Hepatocyte (in vitro differentiated cells): Measurements from ENCODE around the gene NPBWR2. TPM values are rescaled to one million over a fixed set of nuclear protein-coding genes. Genes with fewer than 3 reads are reported as not detected.

Experiments used
- DNase-seq: peaks from one replicate; pipeline ENCODE4 v3.0.0-alpha.2; 2016; ENCODE audit warnings: low spot score
- H2AFZ ChIP-seq: fragments of 200-600 bp; sonication (generic); 2 replicates; pipeline ENCODE4 v1.6.0; 2016; ENCODE audit warnings: antibody characterized with exemption, mild to moderate bottlenecking
- H3K27ac ChIP-seq: fragments of 200-600 bp; sonication (generic); 2 replicates; pipeline ENCODE4 v1.5.1; 2016; ENCODE audit warnings: mild to moderate bottlenecking
- H3K27me3 ChIP-seq: fragments of 200-600 bp; sonication (generic); 2 replicates; pipeline ENCODE4 v1.6.1; 2016
- H3K36me3 ChIP-seq: fragments of 200-600 bp; sonication (generic); replicated peaks from 2 replicates; pipeline ENCODE4 v1.5.1; 2016; ENCODE audit warnings: low read depth; ENCODE audit not compliant: insufficient read depth
- H3K4me1 ChIP-seq: fragments of 200-600 bp; sonication (generic); 2 replicates; pipeline ENCODE4 v1.5.1; 2016; ENCODE audit warnings: mild to moderate bottlenecking, moderate library complexity; ENCODE audit not compliant: insufficient read depth
- H3K4me2 ChIP-seq: fragments of 200-600 bp; sonication (generic); 2 replicates; pipeline ENCODE4 v1.6.0; 2016
- H3K4me3 ChIP-seq: fragments of 200-600 bp; sonication (generic); 2 replicates; pipeline ENCODE4 v1.5.1; 2016; ENCODE audit warnings: mild to moderate bottlenecking
- H3K79me2 ChIP-seq: fragments of 200-600 bp; sonication (generic); 2 replicates; pipeline ENCODE4 v1.6.0; 2017; ENCODE audit warnings: mild to moderate bottlenecking
- H3K9me2 ChIP-seq: fragments of 200-600 bp; sonication (generic); replicated peaks from 2 replicates; pipeline ENCODE4 v1.6.0; 2017; ENCODE audit warnings: mild to moderate bottlenecking; ENCODE audit not compliant: insufficient read depth
- H3K9me3 ChIP-seq: fragments of 200-600 bp; sonication (generic); 2 replicates; pipeline ENCODE4 v1.5.1; 2016; ENCODE audit warnings: low read depth, mild to moderate bottlenecking
- H4K20me1 ChIP-seq: fragments of 200-600 bp; sonication (generic); 2 replicates; pipeline ENCODE4 v1.6.0; 2016; ENCODE audit warnings: mild to moderate bottlenecking; ENCODE audit not compliant: insufficient read depth, poor library complexity, severe bottlenecking
- EZH2 ChIP-seq: fragments of 200-600 bp; sonication (generic); IDR thresholded peaks from 2 replicates; pipeline ENCODE4 v1.6.1; 2016; ENCODE audit warnings: antibody characterized with exemption, mild to moderate bottlenecking, borderline replicate concordance
- EZH2phosphoT487 ChIP-seq: fragments of 200-600 bp; sonication (generic); IDR thresholded peaks from one replicate; pipeline ENCODE4 v1.6.1; 2018; ENCODE audit warnings: antibody characterized with exemption, mild to moderate bottlenecking, low read depth, moderate library complexity; ENCODE audit not compliant: unreplicated experiment, severe bottlenecking
- WGBS: methylation state at CpG from one replicate; pipeline ENCODE4 v1.1.6; 2016; ENCODE audit warnings: low lambda C conversion rate; ENCODE audit errors: missing lambda C conversion rate; 5-methylcytosine and 5-hydroxymethylcytosine counted together
- polyA plus RNA-seq: library from polyadenylated mRNA; unstranded; fragments of >200 nt; fragmentation: Nextera tagmentation; extraction: Ambion mirVana; gene quantifications from 2 replicates; pipeline ENCODE4 v1.2.1, GENCODE V29; 2016
- total RNA-seq: library from RNA; depleted of rRNA; stranded (reverse); fragments of >200 nt; gene quantifications from 2 replicates; pipeline ENCODE4 v1.2.3, GENCODE V29; 2014
- TF ChIP-seq, protein P1 (sequence below): fragments of 200-600 bp; sonication (generic); IDR thresholded peaks from 2 replicates; pipeline ENCODE4 v1.5.1; 2016; ENCODE audit warnings: antibody characterized with exemption, mild to moderate bottlenecking; ENCODE audit not compliant: poor library complexity

NPBWR2 gene
- total and polyA plus RNA-seq, 2 experiments from 2014 or later = not detected

DNA sequence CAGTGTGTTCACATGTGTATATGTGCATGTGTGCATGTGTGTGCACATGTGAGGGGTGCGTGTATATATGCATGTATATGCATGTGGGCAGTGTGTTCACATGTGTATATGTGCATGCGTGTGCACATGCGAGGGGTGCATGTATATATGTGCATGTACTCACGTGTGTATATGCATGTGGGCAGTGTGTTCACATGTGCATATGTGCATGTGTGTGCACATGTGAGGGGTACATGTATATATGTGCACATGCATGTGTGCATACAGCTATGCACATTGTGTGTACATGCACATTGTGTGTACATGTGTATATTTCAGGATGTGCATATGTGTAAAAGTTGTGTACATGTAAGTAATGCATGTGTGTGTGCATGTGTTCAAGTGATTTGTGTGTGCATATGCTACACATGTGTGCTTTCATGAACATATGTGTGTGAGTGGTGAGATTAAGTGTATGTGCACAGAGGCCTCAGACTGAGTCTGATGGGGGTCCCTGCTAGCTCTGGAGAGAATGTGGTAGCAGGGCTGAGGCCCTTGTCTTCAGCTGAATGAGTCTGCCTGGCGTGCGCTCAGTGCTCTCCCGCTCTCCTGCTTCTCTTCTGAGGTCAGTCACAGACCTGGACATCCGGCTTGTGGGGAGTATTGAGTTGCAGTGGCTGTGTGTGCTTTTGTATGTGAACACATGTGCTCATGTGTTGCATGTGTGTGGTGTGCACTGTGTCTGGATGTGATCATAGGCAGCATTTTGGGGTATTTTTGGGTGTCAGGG is 37.0 kb upstream of the NPBWR2 start:
- TF ChIP-seq EZH2 (no peak), EZH2phosphoT487 (no peak)
- TF ChIP-seq, protein P1, sequence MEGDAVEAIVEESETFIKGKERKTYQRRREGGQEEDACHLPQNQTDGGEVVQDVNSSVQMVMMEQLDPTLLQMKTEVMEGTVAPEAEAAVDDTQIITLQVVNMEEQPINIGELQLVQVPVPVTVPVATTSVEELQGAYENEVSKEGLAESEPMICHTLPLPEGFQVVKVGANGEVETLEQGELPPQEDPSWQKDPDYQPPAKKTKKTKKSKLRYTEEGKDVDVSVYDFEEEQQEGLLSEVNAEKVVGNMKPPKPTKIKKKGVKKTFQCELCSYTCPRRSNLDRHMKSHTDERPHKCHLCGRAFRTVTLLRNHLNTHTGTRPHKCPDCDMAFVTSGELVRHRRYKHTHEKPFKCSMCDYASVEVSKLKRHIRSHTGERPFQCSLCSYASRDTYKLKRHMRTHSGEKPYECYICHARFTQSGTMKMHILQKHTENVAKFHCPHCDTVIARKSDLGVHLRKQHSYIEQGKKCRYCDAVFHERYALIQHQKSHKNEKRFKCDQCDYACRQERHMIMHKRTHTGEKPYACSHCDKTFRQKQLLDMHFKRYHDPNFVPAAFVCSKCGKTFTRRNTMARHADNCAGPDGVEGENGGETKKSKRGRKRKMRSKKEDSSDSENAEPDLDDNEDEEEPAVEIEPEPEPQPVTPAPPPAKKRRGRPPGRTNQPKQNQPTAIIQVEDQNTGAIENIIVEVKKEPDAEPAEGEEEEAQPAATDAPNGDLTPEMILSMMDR = no peak
- Histone ChIP-seq H2AFZ (no peak overlapping the region), H3K27me3 (no peaks in the 10 kb centered on the region), H3K36me3 (no peaks in the 10 kb centered on the region), H3K9me2 (no peaks in the 10 kb centered on the region), H4K20me1 (no peaks in the 10 kb centered on the region), H3K27ac (no peak overlapping the region), H3K79me2 (no peaks in the 10 kb centered on the region), H3K9me3 (no peaks in the 10 kb centered on the region), H3K4me3 (no peak overlapping the region), H3K4me2 (no peak overlapping the region), H3K4me1 (no peaks in the 10 kb centered on the region)
- no peak for DNase-seq
- 91% methylated on average over 8 of the region's 8 CpGs for WGBS

DNA sequence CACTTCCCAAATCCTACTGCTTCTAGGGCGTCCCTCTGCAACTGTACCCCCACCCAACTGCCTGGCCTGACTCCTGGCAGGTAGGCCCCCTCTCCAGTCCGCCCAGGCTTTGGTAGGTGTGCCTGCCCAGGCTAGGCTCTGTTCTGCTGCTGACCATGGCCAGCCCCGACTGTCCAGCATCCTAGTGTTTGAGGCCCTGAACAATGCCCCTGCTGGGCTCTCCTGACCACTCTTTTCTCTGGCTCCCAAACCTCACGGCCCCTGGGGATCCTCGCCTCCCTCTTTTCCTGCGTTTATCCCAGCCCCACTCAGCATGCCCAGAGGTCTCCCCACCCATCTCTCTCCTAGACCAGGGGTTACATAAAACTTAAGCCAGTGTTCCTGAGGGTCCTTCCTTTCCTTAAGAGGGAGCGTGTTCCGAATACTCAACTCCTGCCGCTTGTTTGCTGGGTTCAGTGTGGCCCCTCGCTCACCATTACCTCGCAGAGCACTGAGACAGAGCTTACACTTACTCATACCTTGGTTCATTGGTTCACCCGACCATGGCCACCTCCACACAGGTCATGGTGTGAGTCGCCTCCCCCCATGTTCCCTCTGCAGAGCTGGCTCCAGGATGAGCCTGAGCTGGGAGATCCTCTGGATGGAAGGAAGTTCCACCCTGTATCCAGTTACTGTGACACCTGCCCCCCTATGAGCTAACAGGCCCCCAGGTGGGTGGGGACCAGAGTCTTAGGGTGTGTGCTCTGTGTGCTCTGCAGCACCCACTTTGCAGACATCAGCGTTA is 35.8 kb upstream of the NPBWR2 start:
- WGBS = 90% methylated on average over 14 of the region's 14 CpGs
- H3K4me1 ChIP-seq = no peaks in the 10 kb centered on the region
- H3K27ac ChIP-seq = no peak overlapping the region
- no peaks in the 10 kb centered on the region for H3K36me3 ChIP-seq
- DNase-seq = no peak
- TF ChIP-seq, protein P1 = no peak
- TF ChIP-seq EZH2phosphoT487 (no peak), EZH2 (no peak)
- H3K27me3 ChIP-seq = no peaks in the 10 kb centered on the region
- no peak overlapping the region for H3K4me3 ChIP-seq
- no peaks in the 10 kb centered on the region for H4K20me1 ChIP-seq
- H3K9me3 ChIP-seq = no peaks in the 10 kb centered on the region
- no peak overlapping the region for H3K4me2 ChIP-seq
- H3K79me2 ChIP-seq = no peaks in the 10 kb centered on the region
- H2AFZ ChIP-seq = no peak overlapping the region
- no peaks in the 10 kb centered on the region for H3K9me2 ChIP-seq

DNA sequence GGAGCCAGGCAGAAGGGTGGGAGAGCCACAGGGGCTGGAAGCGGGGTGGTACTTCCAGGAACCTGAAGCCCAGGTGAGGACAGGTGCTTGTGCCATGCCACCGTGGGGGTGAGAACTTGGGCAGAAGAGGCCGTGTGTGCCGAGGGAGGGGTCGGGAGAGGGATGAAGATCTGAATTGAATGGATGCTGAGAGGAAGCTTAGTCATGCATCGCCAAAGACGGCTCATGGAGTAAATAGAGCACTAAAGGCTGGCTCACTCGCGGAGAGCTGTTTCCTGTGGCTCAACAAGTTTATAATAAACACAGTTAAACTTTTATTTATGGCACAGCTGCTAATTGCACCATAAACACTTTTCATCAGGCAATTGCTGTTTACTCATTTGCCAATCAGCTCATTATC is 35.2 kb upstream of the NPBWR2 start:
- 44% methylated on average over 8 of the region's 9 CpGs for WGBS
- H2AFZ ChIP-seq = no peak overlapping the region
- TF ChIP-seq EZH2 (no peak), EZH2phosphoT487 (no peak)
- TF ChIP-seq, protein P1 = no peak

More for the DNA sequence above, 35.2 kb upstream of the NPBWR2 start:
- H3K4me3 ChIP-seq = no peak overlapping the region
- no peaks in the 10 kb centered on the region for H3K4me1 ChIP-seq
- no peaks in the 10 kb centered on the region for H3K36me3 ChIP-seq
- H3K4me2 ChIP-seq = no peak overlapping the region
- no peaks in the 10 kb centered on the region for H4K20me1 ChIP-seq
- H3K79me2 ChIP-seq = no peaks in the 10 kb centered on the region
- H3K27me3 ChIP-seq = no peaks in the 10 kb centered on the region
- no peaks in the 10 kb centered on the region for H3K9me3 ChIP-seq
- DNase-seq = no peak
- no peak overlapping the region for H3K27ac ChIP-seq
- H3K9me2 ChIP-seq = no peaks in the 10 kb centered on the region
